AG04449 (cell line): Measurements from ENCODE around the gene RACK1.

Experiments used
- CTCF ChIA-PET: fragments of 350-600 bp; formaldehyde crosslinking; extraction: SDS; loops from one replicate; lab custom pipeline; 2021; ENCODE audit warnings: antibody characterized with exemption; lab: Yijun Ruan, JAX
- POLR2A ChIA-PET: fragments of 400-600, 350-600 bp; formaldehyde crosslinking; extraction: SDS; loops from one replicate; lab custom pipeline; 2020; ENCODE audit warnings: antibody characterized with exemption, inconsistent platforms; lab: Yijun Ruan, JAX
- DNase-seq: peaks from one replicate; pipeline ENCODE4 v3.0.0-alpha.2; 2010; ENCODE audit warnings: low read depth, low spot score
- H3K4me3 ChIP-seq: 2 replicates; pipeline ENCODE4 v1.5.1; 2011; ENCODE audit warnings: low read depth, mild to moderate bottlenecking, control low read depth, low read length
- TF ChIP-seq, protein P1 (sequence below): IDR thresholded peaks from one replicate; pipeline ENCODE4 v1.5.1; 2011; ENCODE audit warnings: mild to moderate bottlenecking, moderate library complexity, low read length, control low read depth, inconsistent platforms; ENCODE audit not compliant: insufficient read depth; ENCODE audit errors: missing control alignments

RACK1 gene

GRCh38 chr5:181263633-181264032, 19.9 kb upstream of the RACK1 start:
- POLR2A ChIA-PET = no interaction called here
- H3K4me3 ChIP-seq = no peak overlapping the region
- TF ChIP-seq, protein P1, sequence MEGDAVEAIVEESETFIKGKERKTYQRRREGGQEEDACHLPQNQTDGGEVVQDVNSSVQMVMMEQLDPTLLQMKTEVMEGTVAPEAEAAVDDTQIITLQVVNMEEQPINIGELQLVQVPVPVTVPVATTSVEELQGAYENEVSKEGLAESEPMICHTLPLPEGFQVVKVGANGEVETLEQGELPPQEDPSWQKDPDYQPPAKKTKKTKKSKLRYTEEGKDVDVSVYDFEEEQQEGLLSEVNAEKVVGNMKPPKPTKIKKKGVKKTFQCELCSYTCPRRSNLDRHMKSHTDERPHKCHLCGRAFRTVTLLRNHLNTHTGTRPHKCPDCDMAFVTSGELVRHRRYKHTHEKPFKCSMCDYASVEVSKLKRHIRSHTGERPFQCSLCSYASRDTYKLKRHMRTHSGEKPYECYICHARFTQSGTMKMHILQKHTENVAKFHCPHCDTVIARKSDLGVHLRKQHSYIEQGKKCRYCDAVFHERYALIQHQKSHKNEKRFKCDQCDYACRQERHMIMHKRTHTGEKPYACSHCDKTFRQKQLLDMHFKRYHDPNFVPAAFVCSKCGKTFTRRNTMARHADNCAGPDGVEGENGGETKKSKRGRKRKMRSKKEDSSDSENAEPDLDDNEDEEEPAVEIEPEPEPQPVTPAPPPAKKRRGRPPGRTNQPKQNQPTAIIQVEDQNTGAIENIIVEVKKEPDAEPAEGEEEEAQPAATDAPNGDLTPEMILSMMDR = no peak
- CTCF ChIA-PET = interaction anchor here (0.7 kb wide), 1 partner anchor 64 kb away, joined by 3 read pairs; no protein-coding TSS in a partner anchor
- DNase-seq = no peak

DNA sequence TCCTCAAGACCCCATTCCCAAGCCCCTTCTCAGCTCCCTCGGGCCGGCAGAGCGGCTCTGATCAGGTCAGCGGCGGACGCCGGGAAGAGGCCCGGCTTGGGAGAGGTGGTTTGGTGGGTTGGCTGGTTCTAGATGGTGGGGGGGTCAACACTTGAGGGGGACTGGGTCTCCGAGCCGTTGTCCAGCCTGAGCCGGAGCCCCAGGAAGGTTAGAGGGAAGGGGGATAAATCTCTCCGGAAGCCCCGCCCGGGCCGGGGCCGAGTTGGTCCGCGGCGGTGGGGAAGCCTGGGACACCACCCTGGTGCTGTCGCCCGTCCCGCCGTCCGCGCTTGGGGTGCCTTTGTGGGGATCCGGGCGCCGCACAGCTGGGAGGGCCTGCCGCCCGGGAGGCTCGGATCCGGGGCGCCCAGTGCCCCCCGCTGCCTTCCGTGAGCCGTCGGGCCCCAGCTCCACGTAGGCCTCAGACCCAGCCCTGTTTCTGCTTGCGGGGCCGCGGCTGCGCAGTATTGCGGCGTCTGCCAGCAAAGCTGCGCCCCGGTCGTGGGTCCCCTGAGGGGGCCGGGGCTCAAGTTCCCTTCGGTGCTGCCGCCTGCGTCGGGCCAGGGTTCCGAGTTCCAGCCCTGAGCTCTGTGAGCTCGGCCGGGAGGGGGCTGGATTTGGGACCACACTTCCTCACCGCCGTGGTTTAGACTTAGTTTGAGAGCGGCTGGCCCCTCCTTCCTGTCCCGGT, 17.8 kb upstream of the RACK1 start:
- no peak for DNase-seq
- ChIA-PET POLR2A (interaction anchor here (0.7 to 2.7 kb wide), 12 partner anchors 11 to 472 kb away, joined by 3 to 19 read pairs (median 5); partner anchors contain the start of genes MGAT1, RACK1 and TRIM41), CTCF (interaction anchor here (1.5 to 3.0 kb wide), 3 partner anchors 10 to 77 kb away, joined by 4 to 18 read pairs (median 5); no protein-coding TSS in a partner anchor)
- TF ChIP-seq, protein P1 = no peak
- peak overlapping the region; percentile 97 for H3K4me3 ChIP-seq

GRCh38 chr5:181260720-181261319, 17.1 kb upstream of the RACK1 start, which contains the start of gene TRIM52:
Gene TRIM52, minus strand, starts transcription at chr5:181261143. Its CDS starts 330 bp downstream, at chr5:181260813.
- CTCF ChIA-PET = interaction anchor here (1.0 to 3.0 kb wide), 5 partner anchors 9 to 77 kb away, joined by 3 to 18 read pairs (median 4); partner anchors contain the start of gene TRIM41
- peak; percentile 44 for DNase-seq
- POLR2A ChIA-PET = interaction anchor here (0.8 to 2.7 kb wide), 12 partner anchors 10 to 459 kb away, joined by 3 to 19 read pairs (median 5); partner anchors contain the start of genes MGAT1 and RACK1
- TF ChIP-seq, protein P1 = no peak
- peak within 1 kb of the TSS; percentile 97 for H3K4me3 ChIP-seq

GRCh38 chr5:181259974-181260719, 16.4 kb upstream of the RACK1 start:
- ChIA-PET CTCF (interaction anchor here (1.0 to 3.0 kb wide), 5 partner anchors 9 to 76 kb away, joined by 3 to 18 read pairs (median 4); partner anchors contain the start of gene TRIM41), POLR2A (interaction anchor here (1.1 to 2.7 kb wide), 9 partner anchors 9 to 71 kb away, joined by 5 to 19 read pairs (median 6); partner anchors contain the start of gene RACK1)
- no peak for DNase-seq
- TF ChIP-seq, protein P1 = no peak
- peak overlapping the region; percentile 97 for H3K4me3 ChIP-seq

DNA sequence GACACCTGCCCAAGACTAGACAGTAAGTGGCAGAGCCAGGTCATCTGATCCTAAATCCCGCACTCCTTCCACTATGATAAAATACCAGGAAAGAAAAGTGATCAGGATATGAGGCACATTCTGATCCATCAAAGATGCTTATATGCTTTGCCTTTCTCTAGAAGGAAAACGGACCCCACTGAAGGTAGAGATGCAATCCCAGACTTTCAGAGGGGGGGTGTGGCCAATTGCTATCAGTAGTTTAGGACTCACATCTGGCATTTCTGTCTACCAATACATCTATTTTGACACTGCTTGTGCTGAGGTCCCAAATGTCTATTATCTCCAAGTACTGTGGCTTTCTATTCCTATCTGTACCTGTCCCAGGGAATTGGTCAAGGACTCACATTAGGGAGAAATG, 15.6 kb upstream of the RACK1 start:
- TF ChIP-seq, protein P1 = no peak
- ChIA-PET CTCF (no interaction called here), POLR2A (interaction anchor here (1.7 kb wide), 1 partner anchor 24 kb away, joined by 6 read pairs; no protein-coding TSS in a partner anchor)
- peak overlapping the region; percentile 97 for H3K4me3 ChIP-seq
- DNase-seq = no peak
